ENCODE results near the gene CACNB4. TPM values are rescaled to one million over a fixed set of nuclear protein-coding genes. Genes with fewer than 3 reads are reported as not detected.
A peak's percentile ranks its signal among the peaks of the same experiment; 100 is the strongest.

CACNB4 gene
- total and polyA plus RNA-seq, 9 of the 15 experiments (the other 6 are each of a cell fraction or from before 2014, with no cell fraction given), result 0.01 to 0.20 (median 0.04) TPM; not detected in 1

DNA sequence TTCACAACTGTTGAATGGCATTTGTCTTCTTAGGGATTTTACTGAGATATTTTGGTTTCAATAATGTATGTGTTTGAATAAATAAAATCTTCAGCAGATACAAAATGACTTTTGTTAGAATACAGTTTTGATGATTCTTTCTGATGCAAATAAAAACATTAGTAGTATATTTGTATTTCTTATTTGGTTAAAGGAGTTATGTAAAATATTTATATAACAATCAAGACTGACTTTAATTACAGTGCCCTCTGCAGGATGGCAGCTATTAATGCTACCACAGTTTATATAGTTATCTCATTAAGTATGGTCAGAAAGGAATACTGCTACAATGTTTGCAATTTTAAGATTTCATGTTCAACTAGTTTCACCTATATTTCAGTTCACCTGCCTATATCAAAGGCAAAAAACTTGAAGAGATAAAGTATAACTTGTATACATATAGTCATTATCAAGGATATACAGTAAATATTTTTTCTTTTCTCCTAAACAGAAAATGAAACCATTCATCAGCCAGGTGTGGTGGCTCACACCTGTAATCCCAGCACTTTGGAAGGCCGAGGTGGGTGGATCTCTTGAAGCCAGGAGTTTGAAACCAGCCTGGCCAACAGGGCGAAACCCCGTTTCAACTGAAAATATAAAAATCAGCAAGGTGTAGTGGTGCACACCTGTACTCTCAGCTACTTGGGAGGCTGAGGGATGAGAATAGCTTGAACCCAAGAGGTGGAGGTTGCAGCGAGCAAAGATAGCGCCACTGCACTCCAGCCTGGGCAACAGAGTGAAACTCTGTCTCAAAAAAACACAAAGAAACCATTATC is 290.4 kb downstream of the CACNB4 start (continued):
- TF ChIP-seq, protein P1, sequence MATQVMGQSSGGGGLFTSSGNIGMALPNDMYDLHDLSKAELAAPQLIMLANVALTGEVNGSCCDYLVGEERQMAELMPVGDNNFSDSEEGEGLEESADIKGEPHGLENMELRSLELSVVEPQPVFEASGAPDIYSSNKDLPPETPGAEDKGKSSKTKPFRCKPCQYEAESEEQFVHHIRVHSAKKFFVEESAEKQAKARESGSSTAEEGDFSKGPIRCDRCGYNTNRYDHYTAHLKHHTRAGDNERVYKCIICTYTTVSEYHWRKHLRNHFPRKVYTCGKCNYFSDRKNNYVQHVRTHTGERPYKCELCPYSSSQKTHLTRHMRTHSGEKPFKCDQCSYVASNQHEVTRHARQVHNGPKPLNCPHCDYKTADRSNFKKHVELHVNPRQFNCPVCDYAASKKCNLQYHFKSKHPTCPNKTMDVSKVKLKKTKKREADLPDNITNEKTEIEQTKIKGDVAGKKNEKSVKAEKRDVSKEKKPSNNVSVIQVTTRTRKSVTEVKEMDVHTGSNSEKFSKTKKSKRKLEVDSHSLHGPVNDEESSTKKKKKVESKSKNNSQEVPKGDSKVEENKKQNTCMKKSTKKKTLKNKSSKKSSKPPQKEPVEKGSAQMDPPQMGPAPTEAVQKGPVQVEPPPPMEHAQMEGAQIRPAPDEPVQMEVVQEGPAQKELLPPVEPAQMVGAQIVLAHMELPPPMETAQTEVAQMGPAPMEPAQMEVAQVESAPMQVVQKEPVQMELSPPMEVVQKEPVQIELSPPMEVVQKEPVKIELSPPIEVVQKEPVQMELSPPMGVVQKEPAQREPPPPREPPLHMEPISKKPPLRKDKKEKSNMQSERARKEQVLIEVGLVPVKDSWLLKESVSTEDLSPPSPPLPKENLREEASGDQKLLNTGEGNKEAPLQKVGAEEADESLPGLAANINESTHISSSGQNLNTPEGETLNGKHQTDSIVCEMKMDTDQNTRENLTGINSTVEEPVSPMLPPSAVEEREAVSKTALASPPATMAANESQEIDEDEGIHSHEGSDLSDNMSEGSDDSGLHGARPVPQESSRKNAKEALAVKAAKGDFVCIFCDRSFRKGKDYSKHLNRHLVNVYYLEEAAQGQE (IDR thresholded peaks at IDR 0.05; ENCODE audit: borderline replicate concordance), result peak; percentile 37; the same call in 1 of the 2 replicates
- TF ChIP-seq, protein P1 (CRISPR knock-in tag; IDR thresholded peaks at IDR 0.05; ENCODE audit: low read depth), result no peak
- TF ChIP-seq ARID3A (IDR thresholded peaks at IDR 0.05; ENCODE audit: borderline replicate concordance, low read depth, low read length) (peak; percentile 93; the same call in 1 of the 2 replicates), RAD21 (CRISPR knock-in tag; conservative IDR thresholded peaks at IDR 0.05 in 1 of 2, IDR thresholded peaks at IDR 0.05 in 1 of 2) (peak; percentile 36 to 60; a peak in 3 of 4 replicates), BACH1 (tag; IDR thresholded peaks at IDR 0.05) (no peak)
- TF ChIP-seq, protein P2, sequence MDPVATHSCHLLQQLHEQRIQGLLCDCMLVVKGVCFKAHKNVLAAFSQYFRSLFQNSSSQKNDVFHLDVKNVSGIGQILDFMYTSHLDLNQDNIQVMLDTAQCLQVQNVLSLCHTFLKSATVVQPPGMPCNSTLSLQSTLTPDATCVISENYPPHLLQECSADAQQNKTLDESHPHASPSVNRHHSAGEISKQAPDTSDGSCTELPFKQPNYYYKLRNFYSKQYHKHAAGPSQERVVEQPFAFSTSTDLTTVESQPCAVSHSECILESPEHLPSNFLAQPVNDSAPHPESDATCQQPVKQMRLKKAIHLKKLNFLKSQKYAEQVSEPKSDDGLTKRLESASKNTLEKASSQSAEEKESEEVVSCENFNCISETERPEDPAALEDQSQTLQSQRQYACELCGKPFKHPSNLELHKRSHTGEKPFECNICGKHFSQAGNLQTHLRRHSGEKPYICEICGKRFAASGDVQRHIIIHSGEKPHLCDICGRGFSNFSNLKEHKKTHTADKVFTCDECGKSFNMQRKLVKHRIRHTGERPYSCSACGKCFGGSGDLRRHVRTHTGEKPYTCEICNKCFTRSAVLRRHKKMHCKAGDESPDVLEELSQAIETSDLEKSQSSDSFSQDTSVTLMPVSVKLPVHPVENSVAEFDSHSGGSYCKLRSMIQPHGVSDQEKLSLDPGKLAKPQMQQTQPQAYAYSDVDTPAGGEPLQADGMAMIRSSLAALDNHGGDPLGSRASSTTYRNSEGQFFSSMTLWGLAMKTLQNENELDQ (CRISPR knock-in tag; IDR thresholded peaks at IDR 0.05; ENCODE audit: borderline replicate concordance), result no peak

All from K562 (cell line).